CD14-positive monocyte (primary cell): ENCODE data around the gene CDC73. TPM values are rescaled to one million over a fixed set of nuclear protein-coding genes. Genes with fewer than 3 reads are reported as not detected.

Source experiments
- DNase-seq, 3 donors: peaks; one replicate each; pipeline ENCODE4 v3.0.0-alpha.2; 2011 to 2022
- H2AFZ ChIP-seq: 2 replicates; pipeline ENCODE4 v1.6.0; 2012; ENCODE audit warnings: mild to moderate bottlenecking, low read depth, low read length, inconsistent platforms; ENCODE audit not compliant: insufficient read depth, poor library complexity, severe bottlenecking
- H3K27ac ChIP-seq, 2 donors: 1 replicate in 1 of 2; 2 replicates in 1 of 2; pipeline ENCODE4 v1.5.1; 2012 to 2013; ENCODE audit warnings: low read length in 2 of 2, control low read depth in 1 of 2, inconsistent platforms in 1 of 2, low read depth in 1 of 2, mild to moderate bottlenecking in 1 of 2
- H3K27me3 ChIP-seq, 2 donors: one replicate each; pipeline versions ENCODE4 v1.6.0 to v1.6.1; 2011 to 2013; ENCODE audit warnings: low read length in 2 of 2; ENCODE audit not compliant: control insufficient read depth in 2 of 2, insufficient read depth in 2 of 2
- H3K36me3 ChIP-seq, 2 donors: replicated peaks in 1 of 2; 1 replicate in 1 of 2; 2 replicates in 1 of 2; pipeline versions ENCODE4 v1.5.1 to v1.6.1; 2012 to 2013; ENCODE audit warnings: low read length in 2 of 2, control low read depth in 1 of 2, inconsistent platforms in 1 of 2, mild to moderate bottlenecking in 1 of 2; ENCODE audit not compliant: insufficient read depth in 2 of 2, control insufficient read depth in 1 of 2
- H3K4me1 ChIP-seq, 2 donors: 1 replicate in 1 of 2; 2 replicates in 1 of 2; pipeline versions ENCODE4 v1.5.1 to v1.6.1; 2012 to 2013; ENCODE audit warnings: low read length in 2 of 2, control low read depth in 1 of 2, inconsistent platforms in 1 of 2, mild to moderate bottlenecking in 1 of 2, moderate library complexity in 1 of 2; ENCODE audit not compliant: insufficient read depth in 2 of 2, control insufficient read depth in 1 of 2
- H3K4me2 ChIP-seq: replicated peaks from 2 replicates; pipeline ENCODE3; 2012; ENCODE audit warnings: low read length, moderate library complexity, mild to moderate bottlenecking; ENCODE audit not compliant: poor library complexity, severe bottlenecking; ENCODE audit errors: extremely low read depth
- H3K4me3 ChIP-seq, 3 experiments: fragments of 200-600 bp in 1 of 3; sonication (generic) in 1 of 3; replicated peaks in 1 of 3; 1 replicate in 2 of 3; 2 replicates in 1 of 3; pipeline ENCODE4 v1.5.1; 2011 to 2013; ENCODE audit warnings: low read length in 3 of 3, mild to moderate bottlenecking in 3 of 3, control low read depth in 2 of 3, low read depth in 2 of 3, inconsistent platforms in 1 of 3, moderate library complexity in 1 of 3
- H3K79me2 ChIP-seq: 2 replicates; pipeline ENCODE4 v1.6.0; 2012; ENCODE audit warnings: mild to moderate bottlenecking, control low read depth, inconsistent platforms, low read length, moderate library complexity; ENCODE audit not compliant: insufficient read depth
- H3K9ac ChIP-seq: 2 replicates; pipeline ENCODE4 v1.6.0; 2017; ENCODE audit warnings: low read length, mild to moderate bottlenecking; ENCODE audit not compliant: insufficient read depth, poor library complexity, severe bottlenecking
- H3K9me3 ChIP-seq, 2 donors: replicated peaks in 1 of 2; 1 replicate in 1 of 2; 2 replicates in 1 of 2; pipeline versions ENCODE4 v1.5.1 to v1.6.1; 2012 to 2013; ENCODE audit warnings: low read length in 2 of 2, control low read depth in 1 of 2; ENCODE audit not compliant: control insufficient read depth in 1 of 2, insufficient read depth in 1 of 2
- H4K20me1 ChIP-seq: 2 replicates; pipeline ENCODE4 v1.6.0; 2012; ENCODE audit warnings: mild to moderate bottlenecking, low read length, control low read depth, moderate library complexity; ENCODE audit not compliant: insufficient read depth
- H3K27ac Mint-ChIP-seq, 7 donors: one replicate each; pipeline ENCODE4 v1.8.0; 2020; ENCODE audit warnings: mild to moderate bottlenecking in 7 of 7, mixed read lengths in 7 of 7, moderate library complexity in 6 of 7, inconsistent platforms in 2 of 7
- H3K27me3 Mint-ChIP-seq, 3 donors: one replicate each; pipeline ENCODE4 v1.8.0; 2021 to 2022; ENCODE audit warnings: low read depth in 3 of 3, mild to moderate bottlenecking in 3 of 3, mixed read lengths in 3 of 3, moderate library complexity in 3 of 3, inconsistent platforms in 1 of 3
- H3K36me3 Mint-ChIP-seq, 2 donors: one replicate each; pipeline ENCODE4 v1.8.0; 2020; ENCODE audit warnings: mixed read lengths in 2 of 2, inconsistent platforms in 1 of 2, mild to moderate bottlenecking in 1 of 2
- H3K4me1 Mint-ChIP-seq: one replicate; pipeline ENCODE4 v1.8.0; 2020; ENCODE audit warnings: mild to moderate bottlenecking, mixed read lengths
- H3K4me3 Mint-ChIP-seq, 2 donors: one replicate each; pipeline ENCODE4 v1.8.0; 2020; ENCODE audit warnings: mild to moderate bottlenecking in 2 of 2, mixed read lengths in 2 of 2, moderate library complexity in 1 of 2
- H3K9me3 Mint-ChIP-seq, 7 donors: one replicate each; pipeline ENCODE4 v1.8.0; 2020 to 2022; ENCODE audit warnings: mixed read lengths in 7 of 7, mild to moderate bottlenecking in 6 of 7, moderate library complexity in 6 of 7, inconsistent platforms in 2 of 7
- CTCF ChIP-seq: fragments of 200-600 bp; IDR thresholded peaks from one replicate; pipeline ENCODE4 v1.8.0; 2022; ENCODE audit warnings: antibody characterized with exemption, mild to moderate bottlenecking
- WGBS: methylation state at CpG from one replicate; pipeline ENCODE4 v1.1.5; 2013; ENCODE audit warnings: missing lambda C conversion rate; ENCODE audit not compliant: insufficient coverage; 5-methylcytosine and 5-hydroxymethylcytosine counted together
- intact Hi-C, 2 donors: fragments of 100-400 bp; cut with micrococcal nuclease; formaldehyde crosslinking; loops; one replicate each; pipeline versions ENCODE4 v1.15.0 to v1.15.1; 2023
- polyA plus RNA-seq, 3 donors: library from polyadenylated mRNA; depleted of rRNA in 1 of 3; unstranded in 2 of 3; stranded (reverse) in 1 of 3; fragments of 300-500 nt in 2 of 3; fragments of >200 nt in 1 of 3; fragmentation: Illumina TruSeq in 2 of 3; gene quantifications; 1 replicate in 2 of 3; 2 replicates in 1 of 3; pipeline ENCODE4 v1.2.3, GENCODE V29; 2012 to 2021

The CDC73 gene
- polyA plus RNA-seq, 3 donors = 14.2 to 60.3 (median 57.2) TPM

GRCh38 chr1:193142409-193142808 lies 20.6 kb downstream of the CDC73 start:
- H3K27ac Mint-ChIP-seq = peak overlapping the region in 1 of 7 donors; percentile 5
- Histone ChIP-seq H3K4me2 (no peak overlapping the region), H2AFZ (no peak overlapping the region), H3K9ac (no peak overlapping the region), H3K4me3 (no peak overlapping the region), H4K20me1 (peaks cover 20% of the 10 kb centered on the region), H3K36me3 (peaks cover 52 to 91% of the 10 kb centered on the region in 2 donors), H3K27me3 (no peaks in the 10 kb centered on the region), H3K9me3 (no peaks in the 10 kb centered on the region), H3K27ac (no peak overlapping the region), H3K4me1 (no peaks in the 10 kb centered on the region), H3K79me2 (peaks cover 11% of the 10 kb centered on the region)
- intact Hi-C loops = no loop called here
- no peaks in the 10 kb centered on the region for H3K27me3 Mint-ChIP-seq
- H3K36me3 Mint-ChIP-seq = peaks cover 68 to 75% of the 10 kb centered on the region in 2 donors
- DNase-seq = no peak
- no peak overlapping the region for H3K4me3 Mint-ChIP-seq
- TF ChIP-seq CTCF = no peak
- no peaks in the 10 kb centered on the region for H3K9me3 Mint-ChIP-seq
- no CpG with 5 or more reads among the region's 2 CpGs for WGBS
- H3K4me1 Mint-ChIP-seq = no peaks in the 10 kb centered on the region

GRCh38 chr1:193143285-193143684 lies 21.5 kb downstream of the CDC73 start:
- H3K4me3 Mint-ChIP-seq = no peak overlapping the region
- H3K4me2 ChIP-seq = no peak overlapping the region
- H2AFZ ChIP-seq = no peak overlapping the region
- no peak overlapping the region for H3K27ac ChIP-seq
- H3K9me3 Mint-ChIP-seq = no peaks in the 10 kb centered on the region
- H3K27me3 Mint-ChIP-seq = no peaks in the 10 kb centered on the region
- no peak for DNase-seq
- H3K36me3 ChIP-seq = peaks cover 51 to 91% of the 10 kb centered on the region in 2 donors
- no peaks in the 10 kb centered on the region for H3K4me1 Mint-ChIP-seq
- no peak overlapping the region for H3K4me3 ChIP-seq
- intact Hi-C loops = no loop called here
- peaks cover 71 to 73% of the 10 kb centered on the region in 2 donors for H3K36me3 Mint-ChIP-seq
- no peaks in the 10 kb centered on the region for H3K4me1 ChIP-seq
- H3K9me3 ChIP-seq = no peaks in the 10 kb centered on the region
- H3K27ac Mint-ChIP-seq = no peak overlapping the region
- no CpG with 5 or more reads among the region's 1 CpG for WGBS
- H3K9ac ChIP-seq = no peak overlapping the region
- no peaks in the 10 kb centered on the region for H3K27me3 ChIP-seq
- peak; percentile 7 for TF ChIP-seq CTCF
- H3K79me2 ChIP-seq = peaks cover 11% of the 10 kb centered on the region
- H4K20me1 ChIP-seq = peaks cover 18% of the 10 kb centered on the region
